WTC11 (cell line): ENCODE measurements around the gene RRAGD.

Source experiments
- ATF3 ChIP-seq: sonication (generic); formaldehyde crosslinking; conservative IDR thresholded peaks from 2 replicates; pipeline ENCODE4 v1.8.1; 2022; ENCODE audit warnings: mild to moderate bottlenecking, missing genetic modification reagents
- CBFB ChIP-seq: sonication (generic); formaldehyde crosslinking; IDR thresholded peaks from 2 replicates; pipeline ENCODE4 v1.8.1; 2022; ENCODE audit warnings: mild to moderate bottlenecking, low read depth, missing genetic modification reagents
- CREM ChIP-seq: sonication (generic); formaldehyde crosslinking; IDR thresholded peaks from 2 replicates; pipeline ENCODE4 v1.8.1; 2022; ENCODE audit warnings: mild to moderate bottlenecking, missing genetic modification reagents, moderate library complexity
- CTCF ChIP-seq: fragments of 200-600 bp; IDR thresholded peaks from 2 replicates; pipeline ENCODE4 v1.8.0; 2022; ENCODE audit warnings: antibody characterized with exemption
- FOXJ3 ChIP-seq: sonication (generic); formaldehyde crosslinking; IDR thresholded peaks from 2 replicates; pipeline ENCODE4 v1.9.0; 2021; ENCODE audit warnings: missing genetic modification reagents, mild to moderate bottlenecking, borderline replicate concordance
- GRHL2 ChIP-seq: fragments of 250-450 bp; sonication (Bioruptor Pico); IDR thresholded peaks from 2 replicates; pipeline ENCODE4 v1.8.0; 2022; ENCODE audit warnings: mild to moderate bottlenecking, moderate library complexity; ENCODE audit not compliant: insufficient replicate concordance, severe bottlenecking
- IRF1 ChIP-seq: sonication (generic); formaldehyde crosslinking; IDR thresholded peaks from 2 replicates; pipeline ENCODE4 v1.8.0; 2023; ENCODE audit warnings: missing genetic modification reagents
- JUN ChIP-seq: sonication (generic); formaldehyde crosslinking; IDR thresholded peaks from 2 replicates; pipeline ENCODE4 v1.8.0; 2023; ENCODE audit warnings: mild to moderate bottlenecking, missing genetic modification reagents
- SP1 ChIP-seq: sonication (generic); formaldehyde crosslinking; conservative IDR thresholded peaks from 2 replicates; pipeline ENCODE4 v1.8.1; 2022; ENCODE audit warnings: missing genetic modification reagents
- ZNF232 ChIP-seq: sonication (generic); formaldehyde crosslinking; IDR thresholded peaks from 2 replicates; pipeline ENCODE4 v1.8.0; 2022; ENCODE audit warnings: mild to moderate bottlenecking, missing genetic modification reagents
- TF ChIP-seq, protein P1 (sequence below): sonication (generic); formaldehyde crosslinking; conservative IDR thresholded peaks from 2 replicates; pipeline ENCODE4 v1.8.1; 2023; ENCODE audit warnings: mild to moderate bottlenecking, low read depth, missing genetic modification reagents, moderate library complexity
- TF ChIP-seq, protein P2 (sequence below): sonication (generic); formaldehyde crosslinking; IDR thresholded peaks from 2 replicates; pipeline ENCODE4 v1.8.1; 2023; ENCODE audit warnings: mild to moderate bottlenecking, missing genetic modification reagents, moderate library complexity

GRCh38 chr6:89335164-89335563, 76.9 kb downstream of the RRAGD start:
- TF ChIP-seq CTCF (no peak), GRHL2 (CRISPR knock-in tag) (no peak), JUN (CRISPR knock-in tag) (no peak), SP1 (CRISPR knock-in tag) (no peak), CREM (CRISPR knock-in tag) (no peak), FOXJ3 (CRISPR knock-in tag) (no peak), ZNF232 (CRISPR knock-in tag) (no peak), IRF1 (CRISPR knock-in tag) (no peak), CBFB (CRISPR knock-in tag) (no peak), ATF3 (no peak)
- TF ChIP-seq, protein P1, sequence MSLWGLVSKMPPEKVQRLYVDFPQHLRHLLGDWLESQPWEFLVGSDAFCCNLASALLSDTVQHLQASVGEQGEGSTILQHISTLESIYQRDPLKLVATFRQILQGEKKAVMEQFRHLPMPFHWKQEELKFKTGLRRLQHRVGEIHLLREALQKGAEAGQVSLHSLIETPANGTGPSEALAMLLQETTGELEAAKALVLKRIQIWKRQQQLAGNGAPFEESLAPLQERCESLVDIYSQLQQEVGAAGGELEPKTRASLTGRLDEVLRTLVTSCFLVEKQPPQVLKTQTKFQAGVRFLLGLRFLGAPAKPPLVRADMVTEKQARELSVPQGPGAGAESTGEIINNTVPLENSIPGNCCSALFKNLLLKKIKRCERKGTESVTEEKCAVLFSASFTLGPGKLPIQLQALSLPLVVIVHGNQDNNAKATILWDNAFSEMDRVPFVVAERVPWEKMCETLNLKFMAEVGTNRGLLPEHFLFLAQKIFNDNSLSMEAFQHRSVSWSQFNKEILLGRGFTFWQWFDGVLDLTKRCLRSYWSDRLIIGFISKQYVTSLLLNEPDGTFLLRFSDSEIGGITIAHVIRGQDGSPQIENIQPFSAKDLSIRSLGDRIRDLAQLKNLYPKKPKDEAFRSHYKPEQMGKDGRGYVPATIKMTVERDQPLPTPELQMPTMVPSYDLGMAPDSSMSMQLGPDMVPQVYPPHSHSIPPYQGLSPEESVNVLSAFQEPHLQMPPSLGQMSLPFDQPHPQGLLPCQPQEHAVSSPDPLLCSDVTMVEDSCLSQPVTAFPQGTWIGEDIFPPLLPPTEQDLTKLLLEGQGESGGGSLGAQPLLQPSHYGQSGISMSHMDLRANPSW (CRISPR knock-in tag) = no peak
- TF ChIP-seq, protein P2, sequence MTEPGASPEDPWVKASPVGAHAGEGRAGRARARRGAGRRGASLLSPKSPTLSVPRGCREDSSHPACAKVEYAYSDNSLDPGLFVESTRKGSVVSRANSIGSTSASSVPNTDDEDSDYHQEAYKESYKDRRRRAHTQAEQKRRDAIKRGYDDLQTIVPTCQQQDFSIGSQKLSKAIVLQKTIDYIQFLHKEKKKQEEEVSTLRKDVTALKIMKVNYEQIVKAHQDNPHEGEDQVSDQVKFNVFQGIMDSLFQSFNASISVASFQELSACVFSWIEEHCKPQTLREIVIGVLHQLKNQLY = no peak
